Measurements from ENCODE around the gene ALCAM. TPM values are rescaled to one million over a fixed set of nuclear protein-coding genes. Genes with fewer than 3 reads are reported as not detected.

The ALCAM gene
- total and polyA plus RNA-seq, 2 of the 8 experiments (the other 6 are each of a cell fraction or from before 2014, with no cell fraction given): 10.8 to 33.0 TPM

DNA sequence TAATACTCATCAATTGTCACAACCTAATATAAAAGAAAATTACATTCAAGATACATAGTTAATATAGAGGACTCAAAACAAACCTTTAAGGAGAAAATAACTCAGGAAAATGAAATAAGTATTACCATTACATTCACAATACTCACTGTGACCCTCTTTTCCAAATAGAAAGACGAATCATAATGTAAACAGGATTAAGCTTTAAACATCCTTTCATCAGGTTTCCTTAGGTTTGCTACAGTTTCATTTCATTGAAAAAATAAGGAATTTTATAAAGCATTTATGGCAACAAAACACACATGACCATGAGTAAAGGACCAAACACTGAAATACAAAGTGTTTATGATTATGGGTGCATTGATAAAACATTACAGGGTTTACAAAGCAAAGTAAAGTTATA is 162.7 kb downstream of the ALCAM start:
- Histone ChIP-seq H3K4ac (replicated peaks; ENCODE audit: insufficient read length, low read depth, low read length) (no peak overlapping the region), H2BK12ac (ENCODE audit: low read depth, low read length) (no peak overlapping the region), H4K5ac (ENCODE audit: insufficient read length, low read depth, low read length) (no peak overlapping the region), H4K8ac (ENCODE audit: extremely low read depth, insufficient read depth, low read length) (no peak overlapping the region), H3K9me3 (ENCODE audit: insufficient read depth in 2 of 2, low read depth in 1 of 2, low read length in 1 of 2) (no peaks in the 10 kb centered on the region), H3K9ac (replicated peaks in 1 of 4; ENCODE audit: extremely low read depth in 1 of 4, low read depth in 3 of 4, low read length in 3 of 4) (no peak overlapping the region), H3K4me1 (replicated peaks in 1 of 4; ENCODE audit: control insufficient read depth in 3 of 4, insufficient read depth in 4 of 4, low read length in 3 of 4) (no peaks in the 10 kb centered on the region), H3K23me2 (ENCODE audit: low read depth, low read length) (no peaks in the 10 kb centered on the region), H3K18ac (ENCODE audit: extremely low read depth, low read length) (no peak overlapping the region), H4K91ac (replicated peaks; ENCODE audit: insufficient read length, low read length) (no peak overlapping the region), H2AFZ (ENCODE audit: low read length) (no peak overlapping the region), H3K27me3 (replicated peaks in 1 of 4; ENCODE audit: control insufficient read depth in 3 of 4, extremely low read depth in 1 of 4, insufficient read depth in 3 of 4, low read length in 3 of 4) (no peaks in the 10 kb centered on the region), H4K20me1 (replicated peaks in 1 of 2; ENCODE audit: control insufficient read depth in 1 of 2, insufficient read depth in 2 of 2, low read length in 2 of 2) (no peaks in the 10 kb centered on the region), H2BK15ac (ENCODE audit: low read length) (no peak overlapping the region), H3K4me3 (ENCODE audit: extremely low read depth in 1 of 4, insufficient read depth in 2 of 4, low read depth in 3 of 4, low read length in 4 of 4) (no peak overlapping the region), H3K79me1 (ENCODE audit: low read depth, low read length) (no peaks in the 10 kb centered on the region), H3K4me2 (ENCODE audit: insufficient read depth in 1 of 2, low read depth in 2 of 2, low read length in 2 of 2) (no peak overlapping the region), H2BK120ac (replicated peaks; ENCODE audit: low read depth, low read length) (no peak overlapping the region), H2BK5ac (ENCODE audit: low read depth, low read length) (no peak overlapping the region), H3K36me3 (ENCODE audit: control insufficient read depth in 2 of 4, insufficient read depth in 4 of 4, low read length in 3 of 4) (peaks cover 0 to 16% (median 2%) of the 10 kb centered on the region in 4 experiments; a peak in 4 of 8 replicates), H3K27ac (ENCODE audit: low read depth, low read length) (no peak overlapping the region), H3K23ac (ENCODE audit: insufficient read length) (no peak overlapping the region), H3K14ac (ENCODE audit: insufficient read length) (no peak overlapping the region), H2BK20ac (ENCODE audit: low read length) (no peak overlapping the region), H3K79me2 (ENCODE audit: control insufficient read depth in 1 of 2, insufficient read depth in 2 of 2, low read length in 2 of 2) (no peaks in the 10 kb centered on the region), H3K56ac (replicated peaks; ENCODE audit: insufficient read length, low read depth, low read length) (no peak overlapping the region), H2AK5ac (ENCODE audit: low read depth, low read length) (no peak overlapping the region)
- FAIRE-seq (no peak), DNase-seq (ENCODE audit: low read depth in 1 of 2, low spot score in 2 of 2) (no peak)
- POLR2A ChIA-PET (ENCODE audit: partially characterized antibody): no interaction called here
- TF ChIP-seq CEBPB (IDR thresholded peaks at IDR 0.05; ENCODE audit: low read depth, low read length) (no peak), SP1 (IDR thresholded peaks at IDR 0.05; ENCODE audit: low read depth, low read length) (no peak), BACH1 (IDR thresholded peaks at IDR 0.05; ENCODE audit: low read length) (no peak), SIRT6 (IDR thresholded peaks at IDR 0.05; ENCODE audit: low read length) (no peak), SP2 (IDR thresholded peaks at IDR 0.05; ENCODE audit: low read length) (no peak), SIX5 (IDR thresholded peaks at IDR 0.05; ENCODE audit: low read depth, low read length) (no peak), TAF7 (optimal IDR thresholded peaks at IDR 0.05; ENCODE audit: borderline replicate concordance, low read depth, low read length) (no peak)
- WGBS, 2 experiments (ENCODE audit: extremely low coverage in 1 of 2, insufficient coverage in 1 of 2, insufficient read length in 1 of 2, insufficient replicate concordance in 2 of 2, low coverage in 1 of 2, low lambda C conversion rate in 2 of 2, missing lambda C conversion rate in 1 of 2): 85% methylated on average over 1 of the region's 1 CpG; no CpG with 5 or more reads in 1 of the 2 experiments
- CTCF ChIA-PET (ENCODE audit: partially characterized antibody): interaction anchor here (4.2 kb wide), 1 partner anchor 11 kb away, joined by 29 read pairs; no protein-coding TSS in a partner anchor

Data from H1 (cell line).